Ammon's horn (tissue), 1 donor: ENCODE data around the gene IFI30.
"Not testable (repeated sequence)": the region's sequence is repeated elsewhere in the genome, so short reads cannot be mapped to it uniquely, and the experiment has no call there.

Experiments
- DNase-seq: peaks from one replicate; pipeline ENCODE4 v3.0.0-alpha.2; 2016; ENCODE audit warnings: low spot score

Gene IFI30

DNA sequence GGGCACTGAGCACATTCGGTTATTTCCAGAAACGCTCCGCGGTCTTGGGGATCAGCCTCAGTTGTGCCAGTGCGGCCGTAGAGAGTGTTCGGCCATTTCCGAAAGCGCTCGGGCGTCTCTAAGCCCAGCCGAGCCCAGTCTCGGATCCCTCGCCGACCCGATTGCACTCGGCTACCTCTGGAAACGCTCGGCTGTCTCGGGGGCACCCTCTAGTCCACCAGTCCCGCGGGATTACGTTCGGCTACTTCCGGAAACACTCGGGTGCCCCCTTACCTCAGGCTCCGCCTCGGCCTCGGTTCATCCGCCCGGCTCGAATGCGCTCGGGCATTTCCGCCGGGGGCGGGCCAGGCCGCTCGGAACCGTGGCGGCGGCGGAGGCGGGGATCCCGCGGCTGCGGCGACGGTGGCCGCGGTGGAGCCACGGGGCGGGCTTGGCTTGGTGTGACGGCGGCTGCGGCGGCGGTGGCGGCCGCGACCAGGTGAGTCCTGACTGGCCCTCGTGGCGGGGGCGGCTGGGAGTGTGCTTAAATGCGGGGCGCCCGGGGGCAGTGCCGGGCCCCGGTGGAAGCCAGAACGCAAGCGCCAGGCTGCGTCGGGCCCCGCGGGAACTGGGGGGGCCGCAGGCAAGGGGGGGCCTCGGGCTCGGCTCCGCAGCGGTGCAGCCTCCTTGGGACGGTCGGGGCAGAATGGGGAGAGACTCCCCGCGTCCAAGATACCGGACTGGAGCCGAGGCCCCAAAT, 20.6 kb upstream of the IFI30 start, which contains the start of gene PIK3R2:
Gene PIK3R2, plus strand, starts transcription at position 347 of the 739 bp plus-strand sequence. CDS start 2,717 bp downstream, outside the sequence.
- peak; percentile 98 for DNase-seq

DNA sequence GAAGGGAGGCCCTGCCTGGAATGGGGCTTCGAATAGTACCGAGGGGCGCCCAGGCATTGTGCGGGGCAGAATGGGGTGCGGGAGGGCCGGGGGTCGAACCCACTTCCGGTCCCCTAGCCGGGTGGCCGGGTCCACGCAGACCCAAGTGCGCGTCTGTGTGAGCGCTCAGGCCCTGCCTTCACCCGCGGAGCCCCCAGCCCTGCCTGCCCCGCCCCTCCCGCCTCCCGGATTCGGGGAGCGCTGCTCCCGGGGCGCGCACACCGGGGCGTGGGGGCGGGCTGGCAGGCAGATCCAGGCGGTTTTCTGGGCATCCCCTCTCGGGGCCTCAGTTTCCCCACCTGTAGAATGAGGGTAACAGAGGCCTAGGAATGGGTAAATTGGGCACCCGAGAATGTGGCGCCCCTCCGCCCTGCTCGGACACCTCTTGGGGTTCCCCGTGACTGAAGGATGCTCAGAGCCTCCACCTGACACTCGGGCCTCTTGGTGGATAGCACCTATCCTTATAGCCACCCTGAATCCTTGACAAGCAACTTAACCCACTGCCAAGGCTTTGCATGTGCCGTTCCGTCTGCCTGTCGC, 20.0 kb upstream of the IFI30 start:
- no peak for DNase-seq

DNA sequence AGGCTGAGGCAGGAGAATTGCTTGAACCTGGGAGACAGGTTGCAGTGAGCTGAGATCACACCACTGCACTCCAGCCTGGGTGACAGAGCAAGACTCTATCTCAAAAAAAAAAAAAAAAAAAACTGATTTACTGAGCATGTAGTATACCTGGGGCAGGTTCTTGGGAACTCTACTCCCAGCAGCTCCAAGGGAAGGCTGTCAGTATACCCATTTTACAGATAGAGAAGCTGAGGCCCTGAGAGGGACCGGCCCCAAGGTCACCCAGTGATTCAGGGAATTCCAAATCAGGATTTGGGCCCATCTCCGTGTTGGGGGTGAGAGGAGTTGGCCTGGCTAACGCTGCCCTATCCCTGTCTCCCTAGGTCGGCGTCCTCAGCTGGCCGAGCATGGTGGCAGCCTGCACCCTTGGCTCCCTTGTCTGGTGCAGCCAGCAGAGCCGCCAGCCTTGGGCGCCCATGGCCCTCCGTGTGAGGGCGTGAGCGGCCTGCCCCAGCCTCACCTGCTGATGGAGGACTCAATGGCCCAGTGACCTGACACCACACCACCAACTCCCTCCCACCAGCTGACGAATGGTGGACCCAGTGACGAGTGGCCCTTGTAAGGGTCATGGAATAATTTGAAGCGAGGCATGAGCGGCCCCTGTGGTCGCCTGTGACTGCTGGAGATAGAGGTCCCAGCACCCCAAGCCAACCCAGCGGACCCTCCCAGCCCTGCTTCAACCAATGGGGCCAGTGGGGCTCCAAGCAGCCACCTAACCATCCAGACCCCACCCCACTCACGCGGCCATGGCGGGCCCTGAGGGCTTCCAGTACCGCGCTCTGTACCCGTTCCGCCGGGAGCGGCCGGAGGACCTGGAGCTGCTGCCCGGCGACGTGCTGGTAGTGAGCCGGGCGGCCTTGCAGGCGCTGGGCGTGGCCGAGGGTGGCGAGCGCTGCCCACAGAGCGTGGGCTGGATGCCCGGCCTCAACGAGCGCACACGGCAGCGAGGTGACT, 18.2 kb upstream of the IFI30 start:
- DNase-seq: no peak

DNA sequence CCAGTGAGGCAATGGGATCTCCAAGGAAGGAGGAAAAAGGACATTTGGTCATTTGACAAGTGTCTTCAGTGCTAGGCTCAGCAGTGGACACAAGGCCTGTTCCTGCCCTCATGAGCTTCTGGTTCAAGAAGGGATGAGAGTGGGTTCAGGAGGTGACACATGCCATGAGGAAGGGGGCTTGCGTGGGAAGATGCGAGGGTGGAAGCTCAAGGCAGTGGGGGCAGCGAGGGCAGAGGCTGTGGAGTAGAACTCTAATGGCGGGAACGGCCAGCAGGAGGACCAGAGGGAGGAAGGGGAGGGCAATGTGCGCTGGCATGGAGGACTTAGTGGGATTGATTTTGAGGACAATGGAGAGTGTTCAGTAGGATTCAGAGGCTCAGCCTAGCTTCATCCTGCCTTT, 17.3 kb upstream of the IFI30 start:
- DNase-seq: no peak

DNA sequence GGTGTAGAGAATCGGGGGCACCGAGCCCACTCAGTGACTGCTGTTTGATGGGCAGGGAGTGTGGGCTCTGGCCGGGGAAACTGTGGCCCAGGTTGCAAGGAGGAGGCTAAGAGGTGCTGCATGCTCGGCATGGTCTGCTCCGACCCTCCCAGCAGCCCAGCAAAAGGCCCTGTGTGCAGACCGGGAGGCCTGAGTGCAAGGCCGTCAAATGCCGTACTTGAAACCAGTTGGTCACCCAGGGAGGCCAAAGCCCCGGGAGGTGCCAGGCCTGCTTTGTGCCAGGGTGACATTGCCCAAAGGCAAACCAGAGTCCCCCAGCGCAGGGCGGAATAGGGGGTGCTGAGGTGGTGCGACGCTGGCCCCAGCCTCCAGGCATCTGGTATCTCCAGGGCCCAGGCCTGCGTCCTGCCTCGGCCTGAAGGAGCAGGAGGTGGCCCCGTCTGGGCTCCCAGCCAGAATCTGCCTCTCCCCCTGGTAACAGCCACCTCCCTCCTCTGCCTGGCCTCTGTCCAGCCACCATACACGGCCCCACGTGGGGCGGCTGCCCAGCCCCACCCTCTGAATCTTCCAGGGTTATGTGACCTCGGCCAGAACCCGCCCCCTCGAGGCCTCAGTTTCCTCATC, 16.7 kb upstream of the IFI30 start:
- peak; percentile 85 for DNase-seq

DNA sequence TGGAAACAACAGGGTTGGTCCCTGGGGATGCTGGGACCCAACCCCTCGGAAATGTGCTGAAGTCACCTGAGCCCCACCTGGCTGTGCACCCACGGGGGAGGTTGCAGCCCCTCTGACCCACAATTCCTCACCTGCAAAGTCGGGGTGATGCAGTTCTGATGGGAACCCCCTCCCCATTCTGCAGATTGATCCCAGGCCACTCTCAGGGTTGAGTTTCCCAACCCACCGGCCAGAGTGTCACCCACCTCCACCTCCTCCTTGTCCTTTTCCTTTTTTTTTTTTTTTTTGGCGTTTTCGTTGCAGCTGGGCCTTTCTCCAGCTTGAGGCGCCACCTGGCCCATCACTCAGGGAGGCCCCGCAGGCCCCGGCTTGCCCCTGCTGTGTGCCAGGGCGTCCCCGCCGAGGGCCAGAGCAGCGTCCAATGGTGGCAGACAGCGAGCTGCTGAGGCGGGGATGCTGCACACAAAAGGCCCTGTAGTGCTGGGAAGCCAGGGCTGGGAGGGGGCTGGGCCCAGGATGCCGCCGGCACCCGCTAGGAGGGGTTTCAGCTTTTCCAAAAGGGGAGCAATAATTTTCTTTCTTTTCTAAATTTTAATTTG, 16.0 kb upstream of the IFI30 start:
- peak; percentile 90 for DNase-seq

DNA sequence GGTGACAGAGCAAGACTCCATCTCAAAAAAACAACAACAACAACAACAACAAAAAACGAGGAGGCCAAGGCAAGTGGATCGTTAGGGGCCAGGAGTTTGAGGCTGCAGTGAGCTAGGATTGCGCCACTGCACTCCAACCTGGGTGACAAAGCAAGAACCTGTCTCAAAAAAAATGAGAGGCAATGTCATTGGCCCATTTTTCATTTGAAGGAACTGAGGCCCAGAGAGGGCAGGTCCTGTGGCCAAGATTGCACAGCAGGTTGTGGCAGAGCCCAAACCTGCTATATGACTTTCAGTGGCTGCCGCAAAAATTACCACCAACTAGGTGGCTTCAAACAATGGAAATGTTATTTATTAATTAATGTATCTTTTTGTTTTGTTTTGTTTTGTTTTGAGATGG, 15.1 kb upstream of the IFI30 start:
- DNase-seq: no peak

DNA sequence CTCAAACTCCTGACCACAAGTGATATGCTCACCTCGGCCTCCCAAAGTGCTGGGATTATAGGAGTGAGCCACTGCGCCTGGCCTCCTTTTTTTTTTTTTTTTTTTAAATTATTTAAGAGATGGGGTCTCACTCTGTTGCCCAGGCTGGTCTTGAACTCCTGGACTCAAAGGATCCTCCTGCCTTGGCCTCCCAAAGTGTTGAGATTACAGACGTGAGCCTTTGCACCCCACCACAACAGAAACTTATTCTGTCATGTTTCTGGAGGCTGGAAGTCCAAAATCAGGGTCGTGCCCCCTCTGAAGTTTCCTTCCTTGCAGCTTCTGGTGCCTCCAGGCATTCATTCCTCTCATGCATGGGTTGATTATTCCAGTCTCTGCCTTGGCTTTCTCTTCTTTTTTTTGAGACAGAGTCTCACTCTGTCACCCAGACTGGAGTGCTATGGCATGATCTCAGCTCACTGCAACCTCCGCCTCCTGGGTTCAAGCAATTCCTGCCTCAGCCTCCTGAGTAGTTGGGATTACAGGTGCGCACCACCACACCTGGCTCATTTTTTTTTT, 14.5 kb upstream of the IFI30 start:
- not testable (repeated sequence) for DNase-seq

DNA sequence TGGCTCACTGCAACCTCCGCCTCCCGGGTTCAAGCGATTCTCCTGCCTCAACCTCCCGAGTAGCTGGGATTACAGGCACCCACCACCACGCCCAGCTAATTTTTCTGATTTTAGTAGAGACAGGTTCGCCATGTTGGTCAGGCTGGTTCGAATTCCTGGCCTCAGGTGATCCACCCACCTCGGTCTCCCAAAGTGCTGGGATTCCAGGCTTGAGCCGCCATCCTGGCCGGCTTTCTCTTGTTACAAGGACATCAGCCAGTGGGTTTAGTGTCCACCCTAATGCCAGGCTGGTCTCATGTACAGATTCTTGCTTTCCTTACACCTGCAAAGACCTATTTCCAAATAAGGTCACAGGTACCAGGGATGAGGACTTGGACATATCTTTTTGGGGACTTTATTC, 13.8 kb upstream of the IFI30 start:
- DNase-seq: no peak

DNA sequence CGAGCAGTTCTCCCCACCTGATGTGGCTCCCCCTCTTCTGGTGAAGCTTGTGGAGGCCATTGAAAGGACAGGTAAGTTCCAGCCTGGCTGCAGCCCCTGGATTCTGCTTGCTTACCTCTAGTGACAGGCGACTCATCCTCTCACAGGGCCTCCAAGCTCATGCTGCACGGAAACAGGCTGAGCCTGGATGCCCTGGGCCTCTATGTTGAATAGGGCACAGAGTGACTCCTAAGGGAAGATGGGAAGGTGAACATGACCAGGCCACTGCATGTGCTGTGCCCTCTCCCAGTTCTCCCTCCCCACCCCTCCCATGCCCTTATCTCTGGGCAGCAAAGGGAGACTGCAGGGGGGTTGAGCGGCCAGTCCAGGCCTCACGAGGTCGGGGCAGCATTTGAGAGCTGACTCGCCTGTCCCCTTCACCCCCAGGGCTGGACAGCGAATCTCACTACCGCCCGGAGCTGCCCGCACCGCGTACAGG, 13.1 kb upstream of the IFI30 start:
- no peak for DNase-seq

DNA sequence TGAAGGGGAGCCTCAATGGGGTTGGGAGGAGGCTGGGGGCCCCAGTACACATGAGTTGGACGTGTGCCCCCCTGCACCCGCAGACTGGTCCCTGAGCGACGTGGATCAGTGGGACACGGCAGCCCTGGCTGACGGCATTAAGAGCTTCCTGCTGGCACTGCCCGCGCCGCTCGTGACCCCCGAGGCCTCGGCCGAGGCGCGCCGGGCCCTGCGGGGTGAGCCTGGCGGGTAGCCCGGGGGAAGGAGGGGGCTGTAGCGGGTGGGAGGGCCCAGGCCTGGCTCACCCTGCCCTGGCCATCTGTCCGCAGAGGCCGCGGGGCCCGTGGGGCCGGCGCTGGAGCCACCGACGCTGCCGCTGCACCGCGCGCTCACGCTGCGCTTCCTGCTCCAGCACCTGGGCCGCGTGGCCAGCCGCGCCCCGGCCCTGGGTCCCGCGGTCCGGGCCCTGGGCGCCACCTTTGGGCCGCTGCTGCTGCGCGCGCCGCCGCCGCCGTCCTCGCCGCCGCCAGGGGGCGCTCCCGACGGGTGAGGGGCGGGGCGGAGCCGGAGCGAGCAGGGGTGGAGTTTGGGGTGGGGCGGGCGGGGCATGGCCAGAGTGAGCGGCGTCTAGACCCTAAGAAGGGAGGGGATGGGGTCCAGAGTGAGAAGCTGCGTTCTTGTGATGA, 12.5 kb upstream of the IFI30 start:
- peak; percentile 67 for DNase-seq

DNA sequence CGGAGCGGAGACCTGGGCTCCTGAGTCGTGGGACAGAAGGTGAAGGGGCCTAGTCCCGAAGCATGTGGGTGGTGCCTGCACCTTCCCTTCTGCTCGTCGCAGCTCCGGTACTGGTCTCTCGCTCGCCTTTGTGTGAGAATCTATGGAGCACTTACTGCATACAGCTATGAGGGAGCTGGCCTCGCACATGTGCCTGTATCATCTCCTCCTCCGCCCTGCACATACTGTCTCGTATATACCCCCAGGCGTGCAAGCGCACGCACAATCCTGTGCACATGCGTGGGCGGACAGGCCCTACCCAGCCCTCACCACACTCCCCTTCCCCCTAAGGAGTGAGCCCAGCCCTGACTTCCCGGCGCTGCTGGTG, 12.0 kb upstream of the IFI30 start:
- no peak for DNase-seq

DNA sequence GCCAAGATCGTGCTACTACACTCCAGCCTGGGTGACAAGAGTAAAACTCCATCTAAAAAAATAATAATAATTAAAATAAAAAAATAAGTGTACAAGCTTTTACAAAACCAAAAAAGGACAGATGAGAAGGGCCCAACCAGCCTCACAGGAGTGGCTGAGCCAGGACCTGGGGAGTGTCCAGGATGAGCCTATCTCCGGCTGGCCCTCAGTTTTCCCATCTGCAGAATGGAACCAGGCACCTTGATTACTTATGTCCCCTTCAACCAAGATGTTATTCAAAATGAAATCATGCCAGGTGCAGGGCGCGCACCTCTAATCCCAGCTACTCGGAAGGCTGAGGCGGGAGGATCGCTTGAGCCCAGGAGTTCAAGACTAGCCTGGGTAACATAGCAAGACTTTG, 9.5 kb upstream of the IFI30 start:
- DNase-seq: no peak

DNA sequence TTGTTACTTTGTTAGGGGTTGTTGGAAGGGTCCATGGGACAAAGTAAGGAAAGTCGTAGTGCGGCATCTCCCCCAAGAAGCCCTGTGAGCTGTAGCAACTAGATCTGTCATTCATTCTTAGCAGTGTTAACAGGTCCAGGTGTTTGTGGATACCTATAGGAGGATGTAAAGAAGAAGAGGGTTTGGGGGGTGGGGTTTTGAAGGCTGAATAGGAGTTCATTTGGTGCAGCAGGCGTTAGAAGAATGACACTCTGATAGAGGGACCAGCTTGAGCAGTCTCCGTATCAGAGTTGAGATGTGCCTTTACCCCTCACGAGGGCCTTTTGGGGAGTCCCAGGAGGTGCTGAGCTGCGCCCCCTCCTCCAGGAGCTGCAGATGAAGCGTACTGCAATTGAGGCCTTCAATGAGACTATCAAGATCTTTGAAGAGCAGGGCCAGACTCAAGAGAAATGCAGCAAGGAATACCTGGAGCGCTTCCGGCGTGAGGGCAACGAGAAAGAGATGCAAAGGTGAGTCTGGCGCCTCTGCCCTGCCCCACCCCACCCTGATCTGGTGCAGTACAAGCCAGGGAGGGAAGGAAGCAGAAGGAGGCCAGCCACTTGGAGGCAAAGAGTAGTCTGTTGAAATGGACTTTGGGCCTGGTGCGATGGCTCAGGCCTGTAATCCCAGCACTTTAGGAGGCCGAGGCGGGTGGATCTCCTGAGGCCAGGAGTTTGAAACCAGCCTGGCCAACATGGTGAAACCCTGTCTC, 7.6 kb upstream of the IFI30 start:
- no peak for DNase-seq

DNA sequence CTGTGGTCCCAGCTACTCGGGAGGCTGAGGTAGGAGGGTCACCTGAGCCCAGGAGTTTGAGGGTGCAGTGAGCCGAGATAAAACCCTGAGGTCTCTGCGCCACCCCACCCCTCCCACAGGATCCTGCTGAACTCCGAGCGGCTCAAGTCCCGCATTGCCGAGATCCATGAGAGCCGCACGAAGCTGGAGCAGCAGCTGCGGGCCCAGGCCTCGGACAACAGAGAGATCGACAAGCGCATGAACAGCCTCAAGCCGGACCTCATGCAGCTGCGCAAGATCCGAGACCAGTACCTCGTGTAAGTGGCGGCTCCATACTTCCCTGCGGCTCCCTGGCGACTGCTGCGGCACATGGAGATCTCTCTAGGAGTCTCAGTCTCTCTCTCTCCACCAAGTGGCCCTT, 6.6 kb upstream of the IFI30 start:
- DNase-seq: no peak

DNA sequence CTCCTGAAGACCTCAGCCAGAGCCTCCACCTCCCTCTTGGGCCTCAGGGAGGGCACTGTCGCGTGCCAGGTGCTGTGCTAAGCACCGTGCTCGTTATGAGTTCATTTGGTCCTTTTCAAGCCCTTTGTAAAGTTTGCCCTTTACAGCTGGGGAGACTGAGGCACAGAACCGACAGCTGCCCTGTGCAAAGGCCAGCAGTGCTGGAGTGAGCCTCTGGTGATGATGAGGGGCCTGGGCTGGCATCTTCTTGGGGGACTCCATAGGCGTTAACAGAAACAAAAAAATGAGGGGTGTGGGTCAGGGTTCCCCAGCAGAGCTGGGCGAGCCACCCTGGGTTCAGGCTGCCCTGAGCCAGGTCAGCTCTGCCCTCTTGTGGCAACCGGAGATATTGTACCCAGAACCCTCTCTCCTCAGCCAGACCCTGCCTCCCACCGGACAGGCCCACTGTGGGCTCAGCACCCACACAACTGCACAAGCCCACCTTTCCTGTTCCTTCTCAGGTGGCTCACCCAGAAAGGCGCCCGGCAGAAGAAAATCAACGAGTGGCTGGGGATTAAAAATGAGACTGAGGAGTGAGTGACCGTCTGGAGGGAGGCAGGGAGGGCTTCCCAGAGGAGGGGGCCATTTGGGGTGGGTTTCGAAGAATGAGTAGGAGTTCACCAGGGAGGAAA, 5.5 kb upstream of the IFI30 start:
- no peak for DNase-seq

DNA sequence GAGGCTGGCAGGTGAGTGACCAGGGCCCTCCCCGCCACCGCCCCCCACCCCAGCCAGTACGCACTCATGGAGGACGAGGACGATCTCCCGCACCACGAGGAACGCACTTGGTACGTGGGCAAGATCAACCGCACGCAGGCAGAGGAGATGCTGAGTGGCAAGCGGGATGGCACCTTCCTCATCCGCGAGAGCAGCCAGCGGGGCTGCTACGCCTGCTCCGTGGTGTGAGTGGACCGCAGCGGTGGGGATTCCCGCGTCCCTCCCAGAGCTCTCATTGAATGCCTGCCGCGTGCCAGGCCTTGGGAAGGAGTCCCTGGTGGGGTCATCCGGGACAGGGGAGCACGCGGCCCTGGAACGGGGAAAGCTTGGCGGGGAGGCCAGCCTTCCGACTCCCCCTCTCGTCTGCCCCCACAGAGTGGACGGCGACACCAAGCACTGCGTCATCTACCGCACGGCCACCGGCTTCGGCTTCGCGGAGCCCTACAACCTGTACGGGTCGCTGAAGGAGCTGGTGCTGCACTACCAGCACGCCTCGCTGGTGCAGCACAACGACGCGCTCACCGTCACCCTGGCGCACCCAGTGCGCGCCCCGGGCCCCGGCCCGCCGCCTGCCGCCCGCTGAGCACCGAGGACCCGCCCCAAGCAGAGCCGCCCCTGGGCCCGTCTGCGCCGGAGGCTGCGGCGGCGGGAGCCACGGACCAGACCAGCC, 4.8 kb upstream of the IFI30 start:
- no peak for DNase-seq

DNA sequence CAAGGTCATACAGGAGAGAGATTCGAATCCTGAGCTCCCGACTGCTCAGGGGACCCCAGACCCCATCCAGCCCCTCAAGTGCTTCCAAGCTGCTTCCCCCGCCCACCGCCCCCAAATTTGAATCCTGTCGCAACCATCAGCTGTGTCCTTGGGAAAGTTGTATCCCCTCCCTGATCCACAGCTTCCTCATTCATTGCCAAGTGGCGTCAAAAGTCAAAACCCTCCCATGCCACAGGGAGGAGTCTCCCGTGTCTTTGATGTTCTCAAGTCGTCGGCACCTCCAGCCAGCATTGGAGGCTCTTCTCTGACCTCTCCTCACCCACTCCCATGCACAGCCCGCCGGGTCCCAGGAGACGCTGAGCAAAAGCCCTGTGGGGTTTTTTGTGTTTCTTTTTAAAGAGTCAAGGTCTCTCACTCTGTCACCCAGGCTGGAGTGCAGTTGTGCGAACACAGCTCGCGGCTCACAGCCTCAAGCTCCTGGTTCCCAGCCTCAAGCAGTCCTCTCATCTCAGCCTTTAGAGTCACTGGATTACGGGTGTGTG, 2.8 kb upstream of the IFI30 start:
- DNase-seq: no peak
